ENCODE data around the gene ERBB2. TPM values are rescaled to one million over a fixed set of nuclear protein-coding genes. Genes with fewer than 3 reads are reported as not detected.
"Not testable (repeated sequence)": the region's sequence is repeated elsewhere in the genome, so short reads cannot be mapped to it uniquely, and the experiment has no call there.

The ERBB2 gene
- total RNA-seq, 1 experiment from 2014 or later = 51.1 TPM

GRCh38 chr17:39711071-39711470 is 11.2 kb downstream of the ERBB2 start:
- DNase-seq (ENCODE audit: low read depth); in situ Hi-C loops (cut with HindIII; ENCODE audit: low pct_unique_long_range_greater_than_20kb, low sequenced_read_pairs): not testable (repeated sequence)

- no peak for DNase-seq (ENCODE audit: low read depth)
- in situ Hi-C loops (cut with HindIII; ENCODE audit: low pct_unique_long_range_greater_than_20kb, low sequenced_read_pairs) = no loop called here
These were observed 12.0 kb downstream of the ERBB2 start for GRCh38 chr17:39711851-39712250.

- in situ Hi-C loops (cut with HindIII; ENCODE audit: low pct_unique_long_range_greater_than_20kb, low sequenced_read_pairs) = no loop called here
- no peak for DNase-seq (ENCODE audit: low read depth)
These were observed 14.4 kb downstream of the ERBB2 start for GRCh38 chr17:39714234-39714633.

DNA sequence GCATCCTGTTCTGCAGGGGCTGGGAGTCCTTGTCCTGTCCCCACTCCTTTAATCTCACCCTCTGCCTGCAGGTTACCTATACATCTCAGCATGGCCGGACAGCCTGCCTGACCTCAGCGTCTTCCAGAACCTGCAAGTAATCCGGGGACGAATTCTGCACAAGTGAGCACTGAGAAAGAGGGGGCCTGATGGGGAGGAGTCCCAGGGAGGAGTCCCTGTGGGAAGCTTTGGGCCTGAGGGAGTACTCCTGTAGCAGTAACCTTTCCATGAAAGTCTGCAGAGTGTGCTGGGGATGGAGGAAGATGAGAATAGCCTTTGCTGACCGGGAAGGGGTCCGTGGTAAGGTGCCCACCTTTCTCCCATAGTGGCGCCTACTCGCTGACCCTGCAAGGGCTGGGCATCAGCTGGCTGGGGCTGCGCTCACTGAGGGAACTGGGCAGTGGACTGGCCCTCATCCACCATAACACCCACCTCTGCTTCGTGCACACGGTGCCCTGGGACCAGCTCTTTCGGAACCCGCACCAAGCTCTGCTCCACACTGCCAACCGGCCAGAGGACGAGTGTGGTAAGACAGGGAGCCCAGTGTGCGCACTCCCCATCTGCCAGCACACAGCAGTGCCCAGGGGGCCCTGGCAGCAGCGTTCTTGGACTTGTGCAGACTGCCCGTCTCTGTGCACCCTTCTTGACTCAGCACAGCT is 15.7 kb downstream of the ERBB2 start:
- in situ Hi-C loops (cut with HindIII; ENCODE audit: low pct_unique_long_range_greater_than_20kb, low sequenced_read_pairs) = no loop called here
- no peak for DNase-seq (ENCODE audit: low read depth)

GRCh38 chr17:39716073-39716818 is 16.4 kb downstream of the ERBB2 start:
- in situ Hi-C loops (cut with HindIII; ENCODE audit: low pct_unique_long_range_greater_than_20kb, low sequenced_read_pairs) = no loop called here
- DNase-seq (ENCODE audit: low read depth) = no peak

- in situ Hi-C loops (cut with HindIII; ENCODE audit: low pct_unique_long_range_greater_than_20kb, low sequenced_read_pairs) = no loop called here
These were observed 17.1 kb downstream of the ERBB2 start for GRCh38 chr17:39716879-39717536.

GRCh38 chr17:39717660-39718059 is 17.8 kb downstream of the ERBB2 start:
- in situ Hi-C loops (cut with HindIII; ENCODE audit: low pct_unique_long_range_greater_than_20kb, low sequenced_read_pairs) = no loop called here
- DNase-seq (ENCODE audit: low read depth) = no peak

More at GRCh38 chr17:39716879-39717536, 17.1 kb downstream of the ERBB2 start:
- DNase-seq (ENCODE audit: low read depth) = no peak

GRCh38 chr17:39719563-39720355 is 19.9 kb downstream of the ERBB2 start:
- in situ Hi-C loops (cut with HindIII; ENCODE audit: low pct_unique_long_range_greater_than_20kb, low sequenced_read_pairs) = no loop called here
- no peak for DNase-seq (ENCODE audit: low read depth)

GRCh38 chr17:39722104-39722503 is 22.2 kb downstream of the ERBB2 start:
- DNase-seq (ENCODE audit: low read depth) = no peak
- in situ Hi-C loops (cut with HindIII; ENCODE audit: low pct_unique_long_range_greater_than_20kb, low sequenced_read_pairs) = no loop called here

- in situ Hi-C loops (cut with HindIII; ENCODE audit: low pct_unique_long_range_greater_than_20kb, low sequenced_read_pairs) = no loop called here
- no peak for DNase-seq (ENCODE audit: low read depth)
These were observed 23.3 kb downstream of the ERBB2 start for GRCh38 chr17:39722965-39723848.

DNA sequence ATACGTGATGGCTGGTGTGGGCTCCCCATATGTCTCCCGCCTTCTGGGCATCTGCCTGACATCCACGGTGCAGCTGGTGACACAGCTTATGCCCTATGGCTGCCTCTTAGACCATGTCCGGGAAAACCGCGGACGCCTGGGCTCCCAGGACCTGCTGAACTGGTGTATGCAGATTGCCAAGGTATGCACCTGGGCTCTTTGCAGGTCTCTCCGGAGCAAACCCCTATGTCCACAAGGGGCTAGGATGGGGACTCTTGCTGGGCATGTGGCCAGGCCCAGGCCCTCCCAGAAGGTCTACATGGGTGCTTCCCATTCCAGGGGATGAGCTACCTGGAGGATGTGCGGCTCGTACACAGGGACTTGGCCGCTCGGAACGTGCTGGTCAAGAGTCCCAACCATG is 24.9 kb downstream of the ERBB2 start:
- DNase-seq (ENCODE audit: low read depth) = no peak
- in situ Hi-C loops (cut with HindIII; ENCODE audit: low pct_unique_long_range_greater_than_20kb, low sequenced_read_pairs) = no loop called here

- in situ Hi-C loops (cut with HindIII; ENCODE audit: low pct_unique_long_range_greater_than_20kb, low sequenced_read_pairs); DNase-seq (ENCODE audit: low read depth): not testable (repeated sequence)
These were observed 26.1 kb downstream of the ERBB2 start for GRCh38 chr17:39725923-39726322.

- no peak for DNase-seq (ENCODE audit: low read depth)
- in situ Hi-C loops (cut with HindIII; ENCODE audit: low pct_unique_long_range_greater_than_20kb, low sequenced_read_pairs) = no loop called here
These were observed 26.8 kb downstream of the ERBB2 start for GRCh38 chr17:39726617-39727016.

DNA sequence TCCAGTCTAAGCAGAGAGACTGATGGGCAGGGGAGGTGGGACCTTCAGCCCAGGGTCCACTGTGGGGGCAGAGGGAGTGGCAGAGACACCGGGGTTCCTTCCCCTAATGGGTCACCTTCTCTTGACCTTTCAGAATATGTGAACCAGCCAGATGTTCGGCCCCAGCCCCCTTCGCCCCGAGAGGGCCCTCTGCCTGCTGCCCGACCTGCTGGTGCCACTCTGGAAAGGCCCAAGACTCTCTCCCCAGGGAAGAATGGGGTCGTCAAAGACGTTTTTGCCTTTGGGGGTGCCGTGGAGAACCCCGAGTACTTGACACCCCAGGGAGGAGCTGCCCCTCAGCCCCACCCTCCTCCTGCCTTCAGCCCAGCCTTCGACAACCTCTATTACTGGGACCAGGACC is 27.7 kb downstream of the ERBB2 start:
- no peak for DNase-seq (ENCODE audit: low read depth)
- in situ Hi-C loops (cut with HindIII; ENCODE audit: low pct_unique_long_range_greater_than_20kb, low sequenced_read_pairs) = no loop called here

DNA sequence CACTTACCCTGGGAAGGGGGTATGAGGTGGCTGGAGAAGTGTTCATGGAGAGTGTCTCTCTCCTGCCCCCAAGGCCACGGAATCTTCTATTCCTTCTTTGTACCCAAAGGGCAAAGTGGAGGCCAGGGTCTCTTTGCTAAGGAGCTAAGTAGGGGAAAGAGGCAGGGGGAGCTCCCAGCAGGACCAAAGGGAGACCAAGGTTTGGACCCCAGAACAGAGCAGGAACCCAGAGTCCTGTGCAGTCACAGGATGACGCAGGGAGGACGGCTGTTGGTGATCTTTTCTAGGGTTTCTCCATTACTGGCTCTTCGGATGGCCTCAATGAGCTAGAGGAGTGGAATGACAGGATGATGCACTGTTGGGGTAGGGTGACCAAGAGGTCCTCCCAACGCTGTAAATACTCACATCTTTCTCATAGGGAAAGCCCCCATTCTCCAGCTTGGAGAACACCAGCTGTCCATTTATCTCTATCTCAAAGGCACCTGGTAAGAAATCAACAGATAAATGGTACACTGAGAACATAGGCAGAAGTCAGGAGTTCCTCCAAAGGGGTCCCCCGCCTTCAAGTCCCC is 29.5 kb downstream of the ERBB2 start:
- in situ Hi-C loops (cut with HindIII; ENCODE audit: low pct_unique_long_range_greater_than_20kb, low sequenced_read_pairs) = no loop called here
- DNase-seq (ENCODE audit: low read depth) = no peak

DNA sequence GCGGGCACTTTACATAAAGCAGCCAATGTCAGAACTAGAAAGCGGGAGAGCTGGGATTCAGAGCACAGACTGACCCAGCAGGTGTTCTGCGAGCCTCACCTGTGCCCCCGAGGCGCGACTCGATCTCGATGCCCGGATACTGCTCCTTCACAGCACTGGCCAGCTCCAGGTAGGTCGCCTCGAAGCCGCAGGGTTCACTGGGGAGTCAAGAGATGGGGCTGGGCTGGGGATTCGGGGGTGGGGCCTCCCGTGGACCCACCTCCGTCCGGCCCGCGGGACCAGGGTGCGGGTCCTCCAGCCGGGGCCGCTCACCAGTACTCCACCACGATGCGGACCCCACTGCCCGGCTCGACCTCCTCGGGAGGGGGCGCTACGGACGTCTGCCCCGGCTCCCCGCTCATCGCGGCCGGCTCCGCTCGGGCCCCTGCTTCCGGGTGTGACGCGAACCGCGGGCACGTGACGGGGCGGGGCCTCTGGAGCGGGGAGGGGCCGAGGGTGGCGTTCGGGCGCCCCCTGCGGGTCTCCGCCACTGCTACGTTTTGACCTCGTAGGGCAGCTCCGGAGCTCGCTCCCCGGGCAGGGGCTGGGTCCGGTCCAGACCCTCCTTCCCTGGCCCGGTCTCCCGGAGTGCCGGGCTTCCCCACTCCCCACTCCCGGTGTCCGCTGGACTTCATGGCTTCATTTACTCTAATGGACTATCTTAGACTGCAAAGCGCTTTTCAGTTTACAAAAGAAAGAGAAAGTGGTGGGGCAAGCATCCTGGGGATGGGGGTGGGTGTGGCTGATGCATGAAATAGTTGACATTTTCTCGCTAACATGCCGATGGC is 30.4 kb downstream of the ERBB2 start, which contains the start of gene MIEN1:
TSS of gene MIEN1 (minus strand) at position 438 of the 827 bp plus-strand sequence. CDS start at position 401, 37 bp downstream.
- DNase-seq (ENCODE audit: low read depth) = peak; percentile 85
- in situ Hi-C loops (cut with HindIII; ENCODE audit: low pct_unique_long_range_greater_than_20kb, low sequenced_read_pairs) = no loop called here

Measured in Caki2 (cell line).